Activated gamma-delta T cell treated with Interleukin-2 at 50 U/mL for 16 hours (primary cell): ENCODE data around the gene ZNF205.
"Not testable (repeated sequence)": the region's sequence is repeated elsewhere in the genome, so short reads cannot be mapped to it uniquely, and the experiment has no call there.

Source experiments
- DNase-seq: peaks from one replicate; pipeline ENCODE4 v3.0.0-alpha.2; 2020

Gene ZNF205

GRCh38 chr16:3112058-3112880, at the start of gene ZNF205:
TSS of gene ZNF205 (plus strand) at chr16:3112586. CDS start at chr16:3113431, 845 bp downstream.
- no peak for DNase-seq

- DNase-seq = no peak
Measured at GRCh38 chr16:3063625-3064386, 48.6 kb upstream of the ZNF205 start.

GRCh38 chr16:3065069-3065741, 47.2 kb upstream of the ZNF205 start, which contains the start of gene IL32:
TSS of gene IL32 (plus strand) at chr16:3065640. CDS start at chr16:3065812, 172 bp downstream.
- peak; percentile 73 for DNase-seq

- peak; percentile 31 for DNase-seq
Measured at GRCh38 chr16:3065742-3066439, 46.5 kb upstream of the ZNF205 start.

- peak; percentile 3 for DNase-seq
Measured at GRCh38 chr16:3066440-3066748, 46.0 kb upstream of the ZNF205 start.

GRCh38 chr16:3068487-3068886, 43.9 kb upstream of the ZNF205 start:
- peak; percentile 42 for DNase-seq

- DNase-seq = not testable (repeated sequence)
Measured at GRCh38 chr16:3069146-3069545, 43.2 kb upstream of the ZNF205 start.

GRCh38 chr16:3070608-3071111, 41.7 kb upstream of the ZNF205 start:
- no peak for DNase-seq

- DNase-seq = no peak
Measured at GRCh38 chr16:3071655-3072054, 40.7 kb upstream of the ZNF205 start.

- DNase-seq = peak; percentile 39
Measured at GRCh38 chr16:3072148-3072547, 40.2 kb upstream of the ZNF205 start.

- not testable (repeated sequence) for DNase-seq
Measured at GRCh38 chr16:3072576-3073263, 39.7 kb upstream of the ZNF205 start.

GRCh38 chr16:3073448-3073847, 38.9 kb upstream of the ZNF205 start:
- DNase-seq = no peak

- peak; percentile 90 for DNase-seq
Measured at GRCh38 chr16:3074860-3075522, 37.4 kb upstream of the ZNF205 start.

- no peak for DNase-seq
Measured at GRCh38 chr16:3075523-3075915, 36.9 kb upstream of the ZNF205 start.

- not testable (repeated sequence) for DNase-seq
Measured at GRCh38 chr16:3075946-3076345, 36.4 kb upstream of the ZNF205 start.

- DNase-seq = no peak
Measured at GRCh38 chr16:3076577-3076976, 35.8 kb upstream of the ZNF205 start.

- no peak for DNase-seq
Measured at GRCh38 chr16:3080024-3080423, 32.4 kb upstream of the ZNF205 start.

- DNase-seq = not testable (repeated sequence)
Measured at GRCh38 chr16:3081957-3082356, 30.4 kb upstream of the ZNF205 start.

- DNase-seq = not testable (repeated sequence)
Measured at GRCh38 chr16:3083408-3083807, 29.0 kb upstream of the ZNF205 start.

GRCh38 chr16:3084491-3084890, 27.9 kb upstream of the ZNF205 start:
- no peak for DNase-seq

- no peak for DNase-seq
Measured at GRCh38 chr16:3084969-3085670, 27.3 kb upstream of the ZNF205 start.
